Activated CD8-positive, alpha-beta memory T cell treated with anti-CD3 and anti-CD28 coated beads, Interleukin-2, amount 50 U/mL, for 24 hours (primary cell): ENCODE results near the gene RUNDC3A.
A peak's percentile ranks its signal among the peaks of the same experiment; 100 is the strongest.
"Not testable (repeated sequence)": the region's sequence is repeated elsewhere in the genome, so short reads cannot be mapped to it uniquely, and the experiment has no call there.

Experiments used
- DNase-seq: peaks from one replicate; pipeline ENCODE4 v3.0.0-alpha.2; 2020; ENCODE audit errors: extremely low read depth

The RUNDC3A gene

GRCh38 chr17:44343510-44344209 lies 35.3 kb downstream of the RUNDC3A start:
- no peak for DNase-seq

- DNase-seq, result peak; percentile 58
Observed at GRCh38 chr17:44344939-44345453, 36.6 kb downstream of the RUNDC3A start, which contains the start of gene GRN. Gene GRN, plus strand, starts transcription at chr17:44345302. Its CDS starts 3,863 bp downstream, at chr17:44349165.

GRCh38 chr17:44345454-44346026 lies 37.1 kb downstream of the RUNDC3A start:
- no peak for DNase-seq

GRCh38 chr17:44346064-44346844 lies 37.9 kb downstream of the RUNDC3A start:
- DNase-seq, result no peak

- DNase-seq, result not testable (repeated sequence)
Observed at GRCh38 chr17:44347206-44348055, 39.0 kb downstream of the RUNDC3A start.

GRCh38 chr17:44348234-44348987 lies 40.0 kb downstream of the RUNDC3A start:
- no peak for DNase-seq

GRCh38 chr17:44348988-44349364 lies 40.6 kb downstream of the RUNDC3A start:
- DNase-seq, result no peak

GRCh38 chr17:44349553-44350070 lies 41.2 kb downstream of the RUNDC3A start:
- DNase-seq, result no peak

GRCh38 chr17:44350733-44351226 lies 42.4 kb downstream of the RUNDC3A start:
- peak; percentile 27 for DNase-seq

GRCh38 chr17:44351464-44351863 lies 43.1 kb downstream of the RUNDC3A start:
- no peak for DNase-seq

- no peak for DNase-seq
Observed at GRCh38 chr17:44351961-44352827, 43.8 kb downstream of the RUNDC3A start.

GRCh38 chr17:44352828-44353671 lies 44.6 kb downstream of the RUNDC3A start:
- DNase-seq, result no peak

GRCh38 chr17:44353672-44354331 lies 45.4 kb downstream of the RUNDC3A start:
- DNase-seq, result no peak

- DNase-seq, result no peak
Observed at GRCh38 chr17:44354582-44355561, 46.5 kb downstream of the RUNDC3A start.

GRCh38 chr17:44355642-44356099 lies 47.3 kb downstream of the RUNDC3A start:
- DNase-seq, result no peak

- no peak for DNase-seq
Observed at GRCh38 chr17:44356241-44356640, 47.8 kb downstream of the RUNDC3A start.

GRCh38 chr17:44358066-44358465 lies 49.7 kb downstream of the RUNDC3A start:
- DNase-seq, result no peak
